ENCODE measurements around the gene CEP126. TPM values are rescaled to one million over a fixed set of nuclear protein-coding genes. Genes with fewer than 3 reads are reported as not detected.

Gene CEP126
- total RNA-seq, 1 donor from 2014 or later = 4.1 TPM

- no peaks in the 10 kb centered on the region for H3K4me1 Mint-ChIP-seq (ENCODE audit: low read depth)
- no peak overlapping the region for H3K27ac Mint-ChIP-seq (ENCODE audit: unreplicated experiment)
- TF ChIP-seq, protein P1, sequence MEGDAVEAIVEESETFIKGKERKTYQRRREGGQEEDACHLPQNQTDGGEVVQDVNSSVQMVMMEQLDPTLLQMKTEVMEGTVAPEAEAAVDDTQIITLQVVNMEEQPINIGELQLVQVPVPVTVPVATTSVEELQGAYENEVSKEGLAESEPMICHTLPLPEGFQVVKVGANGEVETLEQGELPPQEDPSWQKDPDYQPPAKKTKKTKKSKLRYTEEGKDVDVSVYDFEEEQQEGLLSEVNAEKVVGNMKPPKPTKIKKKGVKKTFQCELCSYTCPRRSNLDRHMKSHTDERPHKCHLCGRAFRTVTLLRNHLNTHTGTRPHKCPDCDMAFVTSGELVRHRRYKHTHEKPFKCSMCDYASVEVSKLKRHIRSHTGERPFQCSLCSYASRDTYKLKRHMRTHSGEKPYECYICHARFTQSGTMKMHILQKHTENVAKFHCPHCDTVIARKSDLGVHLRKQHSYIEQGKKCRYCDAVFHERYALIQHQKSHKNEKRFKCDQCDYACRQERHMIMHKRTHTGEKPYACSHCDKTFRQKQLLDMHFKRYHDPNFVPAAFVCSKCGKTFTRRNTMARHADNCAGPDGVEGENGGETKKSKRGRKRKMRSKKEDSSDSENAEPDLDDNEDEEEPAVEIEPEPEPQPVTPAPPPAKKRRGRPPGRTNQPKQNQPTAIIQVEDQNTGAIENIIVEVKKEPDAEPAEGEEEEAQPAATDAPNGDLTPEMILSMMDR (IDR thresholded peaks at IDR 0.05) = no peak
- H3K9me3 Mint-ChIP-seq (ENCODE audit: low read depth) = no peaks in the 10 kb centered on the region
- no peak overlapping the region for H3K4me3 Mint-ChIP-seq (ENCODE audit: unreplicated experiment)
- H3K36me3 Mint-ChIP-seq (ENCODE audit: low read depth) = peaks cover 3% of the 10 kb centered on the region
- H3K27me3 Mint-ChIP-seq (ENCODE audit: low read depth) = peaks cover 20% of the 10 kb centered on the region
- no peak for DNase-seq (ENCODE audit: low spot score)
Measured at GRCh38 chr11:101894505-101894904, 20.3 kb upstream of the CEP126 start.

GRCh38 chr11:101907815-101908214 lies 7.0 kb upstream of the CEP126 start:
- H3K4me1 Mint-ChIP-seq (ENCODE audit: low read depth) = peaks cover 33% of the 10 kb centered on the region
- H3K36me3 Mint-ChIP-seq (ENCODE audit: low read depth) = no peaks in the 10 kb centered on the region
- no peak overlapping the region for H3K27ac Mint-ChIP-seq (ENCODE audit: unreplicated experiment)
- DNase-seq (ENCODE audit: low spot score) = no peak
- H3K4me3 Mint-ChIP-seq (ENCODE audit: unreplicated experiment) = no peak overlapping the region
- no peaks in the 10 kb centered on the region for H3K27me3 Mint-ChIP-seq (ENCODE audit: low read depth)
- H3K9me3 Mint-ChIP-seq (ENCODE audit: low read depth) = no peaks in the 10 kb centered on the region
- TF ChIP-seq, protein P1 (IDR thresholded peaks at IDR 0.05) = no peak

GRCh38 chr11:101909087-101909486 lies 5.7 kb upstream of the CEP126 start:
- Mint-ChIP-seq H3K9me3 (ENCODE audit: low read depth) (no peaks in the 10 kb centered on the region), H3K36me3 (ENCODE audit: low read depth) (no peaks in the 10 kb centered on the region), H3K4me1 (ENCODE audit: low read depth) (peaks cover 46% of the 10 kb centered on the region), H3K27me3 (ENCODE audit: low read depth) (no peaks in the 10 kb centered on the region), H3K4me3 (ENCODE audit: unreplicated experiment) (no peak overlapping the region), H3K27ac (ENCODE audit: unreplicated experiment) (no peak overlapping the region)
- TF ChIP-seq, protein P1 (IDR thresholded peaks at IDR 0.05) = no peak
- DNase-seq (ENCODE audit: low spot score) = no peak

DNA sequence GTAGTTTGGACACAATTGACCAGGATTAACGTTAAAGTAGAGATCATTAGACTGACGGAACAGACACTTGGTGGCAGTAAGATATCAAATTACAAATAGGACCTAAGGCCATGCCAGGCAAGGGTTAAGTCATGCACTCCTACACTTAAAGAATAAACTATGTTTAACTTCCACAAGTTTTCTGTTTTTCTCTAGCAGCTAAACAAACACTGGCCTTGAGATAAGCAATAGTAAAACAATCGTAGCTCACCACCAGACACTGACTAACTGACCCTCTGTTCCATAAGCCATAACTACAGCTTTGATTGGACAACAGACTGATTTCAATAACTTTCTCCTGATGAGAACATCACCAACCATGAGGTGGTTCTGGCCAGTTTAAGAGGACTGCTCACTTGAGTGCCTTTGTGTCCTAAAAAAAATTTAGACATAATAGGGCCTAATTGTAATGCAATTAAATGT lies 2.0 kb upstream of the CEP126 start:
- DNase-seq (ENCODE audit: low spot score) = no peak
- TF ChIP-seq, protein P1 (IDR thresholded peaks at IDR 0.05) = no peak
- Mint-ChIP-seq H3K9me3 (ENCODE audit: low read depth) (no peaks in the 10 kb centered on the region), H3K27me3 (ENCODE audit: low read depth) (no peaks in the 10 kb centered on the region), H3K4me1 (ENCODE audit: low read depth) (peaks cover 64% of the 10 kb centered on the region), H3K36me3 (ENCODE audit: low read depth) (no peaks in the 10 kb centered on the region), H3K27ac (ENCODE audit: unreplicated experiment) (no peak overlapping the region), H3K4me3 (ENCODE audit: unreplicated experiment) (no peak overlapping the region)

GRCh38 chr11:101913656-101914055 lies 1.2 kb upstream of the CEP126 start:
- TF ChIP-seq, protein P1 (IDR thresholded peaks at IDR 0.05) = no peak
- Mint-ChIP-seq H3K9me3 (ENCODE audit: low read depth) (no peaks in the 10 kb centered on the region), H3K4me1 (ENCODE audit: low read depth) (peaks cover 61% of the 10 kb centered on the region), H3K27ac (ENCODE audit: unreplicated experiment) (peak overlapping the region; percentile 98), H3K27me3 (ENCODE audit: low read depth) (no peaks in the 10 kb centered on the region), H3K36me3 (ENCODE audit: low read depth) (no peaks in the 10 kb centered on the region), H3K4me3 (ENCODE audit: unreplicated experiment) (peak overlapping the region; percentile 92)
- no peak for DNase-seq (ENCODE audit: low spot score)
